Liver (tissue), 3 donors: Measurements from ENCODE around the gene SNX33.

Experiments
- GABPA ChIP-seq, 2 donors: IDR thresholded peaks in 1 of 2; conservative IDR thresholded peaks in 1 of 2; 2 replicates each; pipeline ENCODE4 v1.6.1; 2016; ENCODE audit warnings: antibody characterized with exemption in 2 of 2, mild to moderate bottlenecking in 1 of 2, moderate library complexity in 1 of 2
- TAF1 ChIP-seq: conservative IDR thresholded peaks from 2 replicates; pipeline ENCODE4 v1.6.1; 2016; ENCODE audit warnings: antibody characterized with exemption, mild to moderate bottlenecking
- TF ChIP-seq, protein P1 (sequence below): fragments of 150-350 bp; IDR thresholded peaks from 2 replicates; pipeline ENCODE4 v1.5.1; 2017; ENCODE audit warnings: improper control_type of control experiment, low read depth, low read length; ENCODE audit not compliant: missing input control
- TF ChIP-seq, protein P2 (sequence below): IDR thresholded peaks from 2 replicates; pipeline ENCODE4 v1.6.1; 2016; ENCODE audit warnings: antibody characterized with exemption, mild to moderate bottlenecking
- donor health status: healthy.
- donor health status: healthy.

DNA sequence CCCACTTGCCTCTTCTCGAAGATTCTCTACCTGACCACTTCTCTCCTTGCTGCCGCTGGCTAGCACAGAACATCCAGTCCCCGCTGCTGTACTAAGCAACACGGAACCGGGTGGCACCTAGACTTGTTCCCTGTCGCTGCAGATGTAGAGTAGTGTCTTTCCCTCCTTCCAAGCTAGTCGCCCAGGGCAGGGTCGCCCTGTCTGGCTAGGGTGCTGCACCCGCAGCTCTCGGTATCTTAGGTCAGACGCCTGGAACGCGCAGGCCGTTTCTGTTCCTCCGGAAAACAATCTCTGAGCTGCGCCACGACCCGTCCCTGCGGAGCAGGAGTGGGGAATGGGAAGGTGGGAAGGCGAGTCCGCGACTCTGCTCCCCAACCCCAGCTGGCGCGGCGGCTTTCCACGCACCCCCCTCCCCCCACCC lies 758 bp upstream of the SNX33 start:
- TF ChIP-seq GABPA (IDR thresholded peaks at IDR 0.05 in 1 of 2, conservative IDR thresholded peaks at IDR 0.05 in 1 of 2) (no peak), TAF1 (no peak)
- TF ChIP-seq, protein P1, sequence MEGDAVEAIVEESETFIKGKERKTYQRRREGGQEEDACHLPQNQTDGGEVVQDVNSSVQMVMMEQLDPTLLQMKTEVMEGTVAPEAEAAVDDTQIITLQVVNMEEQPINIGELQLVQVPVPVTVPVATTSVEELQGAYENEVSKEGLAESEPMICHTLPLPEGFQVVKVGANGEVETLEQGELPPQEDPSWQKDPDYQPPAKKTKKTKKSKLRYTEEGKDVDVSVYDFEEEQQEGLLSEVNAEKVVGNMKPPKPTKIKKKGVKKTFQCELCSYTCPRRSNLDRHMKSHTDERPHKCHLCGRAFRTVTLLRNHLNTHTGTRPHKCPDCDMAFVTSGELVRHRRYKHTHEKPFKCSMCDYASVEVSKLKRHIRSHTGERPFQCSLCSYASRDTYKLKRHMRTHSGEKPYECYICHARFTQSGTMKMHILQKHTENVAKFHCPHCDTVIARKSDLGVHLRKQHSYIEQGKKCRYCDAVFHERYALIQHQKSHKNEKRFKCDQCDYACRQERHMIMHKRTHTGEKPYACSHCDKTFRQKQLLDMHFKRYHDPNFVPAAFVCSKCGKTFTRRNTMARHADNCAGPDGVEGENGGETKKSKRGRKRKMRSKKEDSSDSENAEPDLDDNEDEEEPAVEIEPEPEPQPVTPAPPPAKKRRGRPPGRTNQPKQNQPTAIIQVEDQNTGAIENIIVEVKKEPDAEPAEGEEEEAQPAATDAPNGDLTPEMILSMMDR, result no peak
- TF ChIP-seq, protein P2, sequence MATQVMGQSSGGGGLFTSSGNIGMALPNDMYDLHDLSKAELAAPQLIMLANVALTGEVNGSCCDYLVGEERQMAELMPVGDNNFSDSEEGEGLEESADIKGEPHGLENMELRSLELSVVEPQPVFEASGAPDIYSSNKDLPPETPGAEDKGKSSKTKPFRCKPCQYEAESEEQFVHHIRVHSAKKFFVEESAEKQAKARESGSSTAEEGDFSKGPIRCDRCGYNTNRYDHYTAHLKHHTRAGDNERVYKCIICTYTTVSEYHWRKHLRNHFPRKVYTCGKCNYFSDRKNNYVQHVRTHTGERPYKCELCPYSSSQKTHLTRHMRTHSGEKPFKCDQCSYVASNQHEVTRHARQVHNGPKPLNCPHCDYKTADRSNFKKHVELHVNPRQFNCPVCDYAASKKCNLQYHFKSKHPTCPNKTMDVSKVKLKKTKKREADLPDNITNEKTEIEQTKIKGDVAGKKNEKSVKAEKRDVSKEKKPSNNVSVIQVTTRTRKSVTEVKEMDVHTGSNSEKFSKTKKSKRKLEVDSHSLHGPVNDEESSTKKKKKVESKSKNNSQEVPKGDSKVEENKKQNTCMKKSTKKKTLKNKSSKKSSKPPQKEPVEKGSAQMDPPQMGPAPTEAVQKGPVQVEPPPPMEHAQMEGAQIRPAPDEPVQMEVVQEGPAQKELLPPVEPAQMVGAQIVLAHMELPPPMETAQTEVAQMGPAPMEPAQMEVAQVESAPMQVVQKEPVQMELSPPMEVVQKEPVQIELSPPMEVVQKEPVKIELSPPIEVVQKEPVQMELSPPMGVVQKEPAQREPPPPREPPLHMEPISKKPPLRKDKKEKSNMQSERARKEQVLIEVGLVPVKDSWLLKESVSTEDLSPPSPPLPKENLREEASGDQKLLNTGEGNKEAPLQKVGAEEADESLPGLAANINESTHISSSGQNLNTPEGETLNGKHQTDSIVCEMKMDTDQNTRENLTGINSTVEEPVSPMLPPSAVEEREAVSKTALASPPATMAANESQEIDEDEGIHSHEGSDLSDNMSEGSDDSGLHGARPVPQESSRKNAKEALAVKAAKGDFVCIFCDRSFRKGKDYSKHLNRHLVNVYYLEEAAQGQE, result peak; percentile 9
